Measurements from ENCODE around the gene HDDC3.

Gene HDDC3, protein sequence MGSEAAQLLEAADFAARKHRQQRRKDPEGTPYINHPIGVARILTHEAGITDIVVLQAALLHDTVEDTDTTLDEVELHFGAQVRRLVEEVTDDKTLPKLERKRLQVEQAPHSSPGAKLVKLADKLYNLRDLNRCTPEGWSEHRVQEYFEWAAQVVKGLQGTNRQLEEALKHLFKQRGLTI

DNA sequence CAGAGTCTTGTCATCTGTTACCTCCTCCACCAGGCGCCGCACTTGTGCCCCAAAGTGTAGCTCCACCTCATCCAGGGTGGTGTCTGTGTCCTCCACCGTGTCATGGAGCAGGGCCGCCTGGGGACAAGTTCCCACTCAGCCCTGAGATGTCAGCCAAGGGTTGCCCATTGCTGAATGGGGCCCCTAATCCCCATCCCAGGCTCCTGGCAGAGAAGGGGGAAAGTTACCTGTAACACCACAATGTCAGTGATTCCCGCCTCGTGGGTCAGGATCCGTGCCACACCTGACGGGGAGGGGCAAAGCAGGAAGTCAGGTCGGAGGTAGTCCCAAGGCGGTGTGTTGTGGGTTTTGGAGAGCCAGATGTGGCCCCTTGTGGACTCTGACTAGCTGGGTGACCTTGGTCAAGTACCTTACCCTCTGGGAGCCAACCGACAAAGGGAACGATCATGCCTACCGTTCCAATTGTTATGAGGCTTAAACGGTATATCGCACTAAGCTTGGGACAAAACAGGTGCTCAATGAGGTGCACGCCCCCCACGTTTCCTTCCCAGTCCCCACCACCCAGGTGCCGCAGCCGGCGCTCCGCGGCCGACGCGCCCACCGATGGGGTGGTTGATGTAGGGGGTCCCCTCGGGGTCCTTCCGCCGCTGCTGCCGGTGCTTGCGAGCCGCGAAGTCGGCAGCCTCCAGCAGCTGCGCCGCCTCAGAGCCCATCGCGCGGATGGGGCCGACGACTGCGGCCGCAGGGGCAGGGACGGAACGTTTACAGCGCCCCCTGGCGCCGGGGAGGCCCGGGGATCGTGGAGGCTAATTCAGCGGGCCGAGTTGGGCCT, at the start of gene HDDC3:
Gene HDDC3 (minus strand): TSS at position 722 of the 832 bp plus-strand sequence. CDS start 9 bp downstream, at position 713.
- no peaks in the 10 kb centered on the region for H3K27me3 Mint-ChIP-seq
- peaks cover 56% of the 10 kb centered on the region for H3K4me1 Mint-ChIP-seq (ENCODE audit: low read depth)
- peak within 1 kb of the TSS; percentile 99 for H3K4me3 Mint-ChIP-seq
- peak within 1 kb of the TSS; percentile 99 for H3K27ac Mint-ChIP-seq
- no peaks in the 10 kb centered on the region for H3K9me3 Mint-ChIP-seq
- H3K36me3 Mint-ChIP-seq (ENCODE audit: low read depth) = peaks cover 14% of the 10 kb centered on the region

DNA sequence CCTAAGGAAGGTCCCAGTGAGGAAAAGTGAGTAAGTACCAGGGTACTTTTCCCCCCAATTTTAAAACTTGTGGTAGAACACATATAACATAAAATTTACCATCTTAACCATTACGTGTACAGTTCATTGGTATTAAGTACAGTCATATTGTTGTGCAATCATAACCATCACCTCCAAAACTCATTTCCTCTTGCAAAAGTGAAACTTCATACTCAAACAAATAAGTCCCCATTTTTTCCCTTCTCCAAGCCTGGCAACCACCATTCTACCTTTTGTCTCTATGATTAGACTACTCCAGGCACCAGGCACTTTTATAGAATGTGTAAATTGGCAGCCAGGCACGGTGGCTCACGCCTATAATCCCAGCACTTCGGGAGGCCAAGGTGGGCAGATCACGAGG, 49.8 kb upstream of the HDDC3 start:
- no peak overlapping the region for H3K27ac Mint-ChIP-seq
- no peaks in the 10 kb centered on the region for H3K27me3 Mint-ChIP-seq
- H3K36me3 Mint-ChIP-seq (ENCODE audit: low read depth) = peaks cover 72% of the 10 kb centered on the region
- peaks cover 9% of the 10 kb centered on the region for H3K4me1 Mint-ChIP-seq (ENCODE audit: low read depth)
- H3K4me3 Mint-ChIP-seq = no peak overlapping the region
- H3K9me3 Mint-ChIP-seq = no peaks in the 10 kb centered on the region

DNA sequence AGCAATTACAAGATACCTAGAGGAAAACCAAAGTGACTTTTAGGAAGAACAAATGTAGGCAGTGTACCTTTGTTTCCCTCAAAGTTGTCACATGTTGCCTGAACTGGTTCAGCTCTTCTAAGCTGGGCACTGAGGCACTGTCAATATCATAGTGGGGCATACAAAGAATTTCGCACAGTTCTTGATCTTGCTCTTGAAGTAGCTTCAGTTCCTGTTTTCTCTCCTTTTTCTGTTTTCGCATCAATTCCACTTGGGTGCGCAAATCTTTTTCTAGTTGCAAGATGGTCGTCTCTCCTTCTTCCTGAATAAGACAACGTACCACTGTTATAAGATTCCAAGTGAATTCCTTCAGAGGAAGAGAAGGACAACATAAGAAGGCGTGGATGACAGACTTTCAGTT, 49.3 kb upstream of the HDDC3 start:
- Mint-ChIP-seq H3K36me3 (ENCODE audit: low read depth) (peaks cover 77% of the 10 kb centered on the region), H3K4me3 (no peak overlapping the region), H3K4me1 (ENCODE audit: low read depth) (peaks cover 9% of the 10 kb centered on the region), H3K27ac (no peak overlapping the region), H3K27me3 (no peaks in the 10 kb centered on the region), H3K9me3 (no peaks in the 10 kb centered on the region)

DNA sequence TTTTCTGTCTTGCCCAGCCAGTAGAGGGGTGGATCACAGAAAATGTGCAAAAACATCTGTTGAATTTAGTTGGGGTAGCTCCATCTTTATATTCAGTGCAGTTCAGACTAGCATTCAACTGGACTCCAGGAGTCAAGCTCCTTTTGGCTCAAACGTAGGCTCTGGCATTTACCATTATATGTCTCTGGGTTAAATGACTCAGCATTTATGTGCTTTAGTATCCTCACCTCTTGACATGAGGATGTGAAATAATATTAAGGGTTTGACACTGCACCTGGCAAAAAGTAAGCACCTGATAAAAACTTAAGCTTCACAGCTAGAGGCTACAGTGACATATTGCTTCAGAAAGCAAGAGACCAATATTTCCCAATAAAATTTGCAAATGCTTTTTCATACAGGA, 47.2 kb upstream of the HDDC3 start:
- peaks cover 9% of the 10 kb centered on the region for H3K4me1 Mint-ChIP-seq (ENCODE audit: low read depth)
- H3K27ac Mint-ChIP-seq = no peak overlapping the region
- peaks cover 93% of the 10 kb centered on the region for H3K36me3 Mint-ChIP-seq (ENCODE audit: low read depth)
- no peaks in the 10 kb centered on the region for H3K27me3 Mint-ChIP-seq
- no peaks in the 10 kb centered on the region for H3K9me3 Mint-ChIP-seq
- H3K4me3 Mint-ChIP-seq = no peak overlapping the region

DNA sequence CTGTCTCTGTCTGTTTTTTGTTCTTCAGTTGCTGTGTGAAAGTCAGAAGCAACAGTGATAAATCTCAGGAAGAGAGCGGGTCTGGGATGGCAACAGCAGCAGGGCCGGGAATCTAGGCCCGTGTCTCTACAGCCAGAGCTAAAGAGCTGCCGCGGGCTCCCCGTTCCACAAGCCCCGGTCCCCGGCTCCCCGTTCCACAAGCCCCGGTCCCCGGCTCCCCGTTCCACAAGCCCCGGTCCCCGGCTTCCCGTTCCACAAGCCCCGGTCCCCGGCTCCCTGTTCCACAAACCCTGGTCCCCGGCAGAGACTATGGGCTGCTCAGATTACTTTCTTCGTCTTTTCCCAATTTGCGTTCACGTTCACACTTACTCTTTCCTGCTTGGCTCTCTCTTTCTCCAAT, 41.9 kb upstream of the HDDC3 start:
- Mint-ChIP-seq H3K4me3 (no peak overlapping the region), H3K27ac (no peak overlapping the region), H3K9me3 (no peaks in the 10 kb centered on the region), H3K36me3 (ENCODE audit: low read depth) (peaks cover 71% of the 10 kb centered on the region), H3K27me3 (no peaks in the 10 kb centered on the region), H3K4me1 (ENCODE audit: low read depth) (no peaks in the 10 kb centered on the region)

DNA sequence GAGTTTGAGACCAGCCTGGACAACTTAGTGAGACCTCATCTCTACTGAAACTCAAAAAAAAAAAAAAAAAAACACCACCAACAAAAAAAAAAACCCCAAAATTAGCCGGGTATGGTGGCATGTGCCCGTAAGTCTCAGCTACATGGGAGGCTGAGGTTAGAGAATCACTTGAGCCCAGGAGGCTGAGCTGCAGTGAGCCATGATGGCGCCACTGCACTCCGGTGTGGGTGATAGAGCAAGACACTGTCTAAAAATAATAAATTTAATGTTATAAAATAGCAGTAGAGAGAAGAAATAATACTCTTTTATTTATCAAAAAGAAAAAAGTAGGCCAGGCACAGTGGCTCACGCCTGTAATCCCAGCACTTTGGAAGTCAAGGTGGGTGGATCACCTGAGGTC, 39.8 kb upstream of the HDDC3 start:
- Mint-ChIP-seq H3K4me1 (ENCODE audit: low read depth) (no peaks in the 10 kb centered on the region), H3K36me3 (ENCODE audit: low read depth) (peaks cover 74% of the 10 kb centered on the region)

DNA sequence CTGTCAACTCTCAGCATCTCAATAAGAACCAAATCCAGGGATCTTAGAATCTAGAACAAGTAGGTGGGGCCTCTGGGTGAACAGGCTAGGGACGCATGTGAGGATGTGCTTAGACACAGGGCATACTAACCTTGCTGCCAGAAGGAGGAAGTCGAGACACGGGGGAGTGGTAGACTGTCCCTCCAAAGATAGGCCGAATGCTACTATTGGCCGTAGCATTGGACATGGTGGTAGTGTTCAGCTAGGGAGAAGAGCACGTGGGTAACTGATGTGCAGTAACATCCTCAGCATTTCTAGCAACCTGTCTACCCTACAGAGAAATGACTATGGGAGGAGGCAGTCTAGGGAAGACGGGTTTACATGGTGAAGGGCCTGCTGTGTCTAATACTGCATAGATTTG, 37.9 kb upstream of the HDDC3 start:
- no peaks in the 10 kb centered on the region for H3K27me3 Mint-ChIP-seq
- H3K4me3 Mint-ChIP-seq = no peak overlapping the region
- no peak overlapping the region for H3K27ac Mint-ChIP-seq
- H3K4me1 Mint-ChIP-seq (ENCODE audit: low read depth) = no peaks in the 10 kb centered on the region
- H3K36me3 Mint-ChIP-seq (ENCODE audit: low read depth) = peaks cover 72% of the 10 kb centered on the region
- H3K9me3 Mint-ChIP-seq = no peaks in the 10 kb centered on the region

More for the DNA sequence above, 39.8 kb upstream of the HDDC3 start:
- no peak overlapping the region for H3K27ac Mint-ChIP-seq
- no peak overlapping the region for H3K4me3 Mint-ChIP-seq
- no peaks in the 10 kb centered on the region for H3K9me3 Mint-ChIP-seq
- no peaks in the 10 kb centered on the region for H3K27me3 Mint-ChIP-seq

DNA sequence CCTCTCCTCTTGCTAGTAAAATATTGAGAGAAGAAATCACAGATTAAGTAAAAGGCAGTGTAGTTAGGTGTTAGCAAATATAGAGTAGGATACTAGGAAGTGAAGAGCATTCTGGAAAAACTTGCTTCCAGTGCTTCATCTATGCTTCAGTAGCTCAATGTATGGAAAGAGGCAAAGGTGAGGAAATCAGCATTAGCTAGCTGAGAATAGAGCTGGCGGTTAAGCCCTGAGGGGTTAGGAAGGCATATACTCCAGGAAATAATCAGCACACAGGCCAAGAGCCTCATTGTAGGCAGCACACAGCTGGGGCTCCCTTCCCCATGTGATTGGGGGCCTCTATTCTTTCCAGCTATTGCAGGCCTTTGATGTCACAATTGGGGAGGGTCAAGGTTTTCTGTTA, 36.1 kb upstream of the HDDC3 start:
- no peaks in the 10 kb centered on the region for H3K27me3 Mint-ChIP-seq
- peaks cover 67% of the 10 kb centered on the region for H3K36me3 Mint-ChIP-seq (ENCODE audit: low read depth)
- H3K4me3 Mint-ChIP-seq = no peak overlapping the region
- H3K9me3 Mint-ChIP-seq = no peaks in the 10 kb centered on the region
- no peaks in the 10 kb centered on the region for H3K4me1 Mint-ChIP-seq (ENCODE audit: low read depth)
- H3K27ac Mint-ChIP-seq = no peak overlapping the region

DNA sequence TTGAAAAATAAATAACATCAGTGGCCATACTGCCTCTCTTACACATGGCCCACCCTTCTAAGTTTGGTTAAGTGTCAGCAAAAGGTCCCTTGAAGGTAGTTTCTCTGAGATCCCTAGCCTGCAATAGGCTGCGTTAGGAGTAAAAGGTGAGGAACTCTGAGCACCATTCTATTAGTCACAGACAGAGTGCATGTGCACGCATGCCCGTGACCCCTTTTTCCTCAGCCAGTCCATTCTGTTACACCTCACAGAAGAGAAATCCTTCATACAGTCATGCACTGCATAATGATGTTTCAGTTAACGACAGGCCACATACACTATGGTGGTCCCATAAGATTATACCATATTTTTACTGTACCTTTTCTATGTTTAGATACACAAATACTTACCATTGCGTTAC, 34.9 kb upstream of the HDDC3 start:
- H3K4me3 Mint-ChIP-seq = no peak overlapping the region
- no peaks in the 10 kb centered on the region for H3K4me1 Mint-ChIP-seq (ENCODE audit: low read depth)
- H3K36me3 Mint-ChIP-seq (ENCODE audit: low read depth) = peaks cover 76% of the 10 kb centered on the region
- no peaks in the 10 kb centered on the region for H3K27me3 Mint-ChIP-seq
- H3K27ac Mint-ChIP-seq = no peak overlapping the region
- H3K9me3 Mint-ChIP-seq = no peaks in the 10 kb centered on the region

DNA sequence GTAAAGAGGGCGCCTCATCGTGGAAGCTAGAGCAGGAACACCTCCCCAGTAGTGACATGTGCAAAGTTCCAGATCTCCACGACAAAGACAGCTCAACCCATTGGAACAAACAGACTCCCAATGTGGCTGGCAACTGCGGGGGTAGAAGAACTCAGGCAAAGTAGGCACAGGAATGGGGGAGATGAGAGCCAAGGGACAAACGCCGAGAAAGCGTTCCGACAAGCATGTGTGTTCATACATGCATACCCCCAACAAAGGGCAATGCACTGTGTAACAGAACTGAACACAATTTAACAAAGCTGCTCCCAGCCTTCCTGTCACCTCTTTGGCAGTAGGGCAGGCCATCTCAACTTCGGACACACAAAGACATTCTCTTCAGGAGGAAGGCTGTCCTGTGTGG, 33.9 kb upstream of the HDDC3 start:
- H3K9me3 Mint-ChIP-seq = no peaks in the 10 kb centered on the region
- peaks cover 86% of the 10 kb centered on the region for H3K36me3 Mint-ChIP-seq (ENCODE audit: low read depth)
- H3K4me3 Mint-ChIP-seq = no peak overlapping the region
- no peaks in the 10 kb centered on the region for H3K27me3 Mint-ChIP-seq
- H3K4me1 Mint-ChIP-seq (ENCODE audit: low read depth) = no peaks in the 10 kb centered on the region
- H3K27ac Mint-ChIP-seq = no peak overlapping the region

DNA sequence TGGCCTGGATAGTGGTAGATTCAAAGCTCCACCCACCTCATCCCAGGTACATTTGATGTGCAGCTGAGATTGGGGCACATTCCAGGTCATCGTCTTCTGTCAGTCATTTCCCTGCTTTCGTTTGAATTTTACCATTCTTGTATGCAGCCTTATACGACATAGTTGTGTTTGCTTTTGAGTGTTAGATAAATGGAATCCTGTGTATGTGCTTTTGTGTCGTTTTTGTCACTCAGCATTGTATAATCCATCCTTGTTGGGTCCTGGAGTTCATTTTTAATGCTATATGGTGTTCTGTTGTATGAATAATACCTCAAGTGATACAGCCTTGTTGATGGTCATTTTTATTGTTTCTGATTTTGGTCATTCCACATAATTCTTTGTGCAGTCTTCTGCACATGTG, 29.7 kb upstream of the HDDC3 start:
- Mint-ChIP-seq H3K27ac (no peak overlapping the region), H3K9me3 (no peaks in the 10 kb centered on the region), H3K36me3 (ENCODE audit: low read depth) (peaks cover 66% of the 10 kb centered on the region), H3K4me1 (ENCODE audit: low read depth) (peaks cover 4% of the 10 kb centered on the region), H3K27me3 (no peaks in the 10 kb centered on the region), H3K4me3 (no peak overlapping the region)

DNA sequence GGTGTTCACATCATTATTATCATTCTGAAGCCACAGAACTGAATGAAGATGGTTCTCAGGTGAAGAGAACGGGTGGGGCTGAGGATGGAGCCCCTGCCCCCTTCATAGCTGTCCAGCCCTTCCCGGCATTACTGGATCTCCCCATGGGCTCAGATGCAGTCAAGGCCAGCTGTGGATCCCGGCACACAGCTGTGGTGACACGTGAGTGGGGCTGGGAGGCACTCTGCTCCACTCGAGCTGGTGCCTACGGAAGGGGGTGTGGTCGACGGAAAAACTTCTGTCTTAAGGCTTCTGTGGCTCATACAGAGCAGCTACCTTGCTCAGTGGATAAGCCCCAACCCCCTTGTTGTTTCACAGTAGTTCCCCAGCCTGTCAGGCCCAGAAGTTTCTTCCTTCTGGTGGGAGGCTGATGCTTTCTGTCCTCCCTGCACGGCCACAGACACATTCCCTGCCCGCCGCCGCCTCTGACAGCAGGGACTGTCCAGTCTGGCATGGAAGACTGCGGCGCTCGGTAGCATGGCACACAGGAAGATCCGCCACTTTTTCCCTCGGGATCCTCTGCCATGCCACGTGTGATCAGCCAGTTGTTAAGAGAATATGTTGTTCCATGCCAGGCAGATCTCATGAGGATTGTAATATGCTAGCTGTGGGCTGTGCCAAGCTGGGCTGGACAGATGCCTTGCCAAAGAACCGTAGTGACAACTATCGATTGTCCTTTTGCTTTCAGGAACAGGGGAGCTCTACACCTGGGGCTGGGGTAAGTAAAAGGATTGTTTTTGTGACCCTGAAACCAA, 28.1 kb upstream of the HDDC3 start:
- Mint-ChIP-seq H3K4me3 (no peak overlapping the region), H3K4me1 (ENCODE audit: low read depth) (peaks cover 12% of the 10 kb centered on the region), H3K36me3 (ENCODE audit: low read depth) (peaks cover 55% of the 10 kb centered on the region), H3K27ac (no peak overlapping the region), H3K27me3 (no peaks in the 10 kb centered on the region), H3K9me3 (no peaks in the 10 kb centered on the region)

DNA sequence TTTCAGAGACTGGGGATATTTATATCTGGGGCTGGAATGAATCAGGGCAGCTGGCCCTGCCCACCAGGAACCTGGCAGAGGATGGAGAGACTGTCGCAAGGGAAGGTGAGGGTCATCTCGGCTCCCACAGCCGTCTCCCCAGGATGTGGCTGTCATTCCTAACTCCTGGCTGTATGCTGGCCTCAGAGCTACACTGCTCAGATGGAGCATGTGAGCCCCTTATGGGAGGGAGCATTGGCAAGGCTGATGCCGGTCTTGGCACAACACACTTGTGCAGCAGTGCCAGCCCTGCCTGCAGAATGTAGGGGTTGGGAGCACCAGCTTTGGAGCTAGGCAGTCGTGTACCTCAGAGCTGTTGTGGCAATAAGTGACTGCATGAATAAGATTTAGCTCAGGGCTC, 27.5 kb upstream of the HDDC3 start:
- Mint-ChIP-seq H3K27ac (no peak overlapping the region), H3K9me3 (no peaks in the 10 kb centered on the region), H3K36me3 (ENCODE audit: low read depth) (peaks cover 50% of the 10 kb centered on the region), H3K4me1 (ENCODE audit: low read depth) (peaks cover 12% of the 10 kb centered on the region), H3K27me3 (no peaks in the 10 kb centered on the region), H3K4me3 (no peak overlapping the region)

DNA sequence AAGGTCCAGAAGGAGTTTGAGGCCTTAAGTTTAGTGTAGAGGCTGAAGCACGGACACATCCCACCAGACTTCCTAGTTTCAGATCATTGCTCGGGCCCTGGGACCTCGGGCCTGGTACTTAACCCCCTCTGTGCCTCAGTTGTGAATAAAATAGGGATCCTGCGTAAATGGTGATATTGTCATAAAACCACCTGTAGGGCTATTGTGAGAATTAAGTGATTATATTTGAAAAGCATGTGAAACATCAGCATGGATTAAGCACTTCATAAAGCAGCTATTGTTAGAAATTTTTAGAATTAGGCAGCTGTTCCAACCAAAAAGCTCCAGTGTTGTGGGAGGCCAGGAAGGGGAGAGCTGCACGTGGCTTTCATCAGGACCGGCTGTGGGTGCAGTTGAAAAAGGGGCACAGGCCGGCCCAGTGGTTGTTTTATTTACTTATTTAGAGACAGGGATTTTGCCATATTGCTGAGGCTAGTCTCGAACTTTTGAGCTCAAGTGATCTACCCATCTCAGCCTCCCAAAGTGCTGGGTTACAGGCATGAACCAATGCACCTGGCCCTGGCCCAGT, 26.8 kb upstream of the HDDC3 start:
- Mint-ChIP-seq H3K4me1 (ENCODE audit: low read depth) (peaks cover 12% of the 10 kb centered on the region), H3K36me3 (ENCODE audit: low read depth) (peaks cover 46% of the 10 kb centered on the region), H3K27ac (no peak overlapping the region), H3K4me3 (no peak overlapping the region), H3K27me3 (no peaks in the 10 kb centered on the region), H3K9me3 (no peaks in the 10 kb centered on the region)

DNA sequence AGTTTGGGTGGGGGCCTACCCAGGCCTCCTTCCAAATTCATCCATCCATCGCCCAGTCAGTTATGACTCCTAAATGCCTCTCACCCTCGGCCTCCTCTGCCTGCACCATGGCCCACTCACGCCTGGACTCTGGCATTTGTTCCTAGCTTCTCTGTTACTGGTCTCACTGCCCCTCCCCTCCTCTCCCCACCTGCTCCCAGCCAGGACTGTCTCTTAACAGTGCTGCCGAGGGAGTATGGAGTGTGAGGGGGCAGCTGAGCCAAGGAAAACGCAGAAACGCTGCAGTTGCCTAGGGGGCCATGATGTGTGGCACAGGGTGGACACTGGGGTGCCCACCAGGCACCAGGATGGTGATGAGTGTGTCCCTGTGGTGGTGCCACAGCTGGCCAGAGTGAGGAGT, 25.4 kb upstream of the HDDC3 start:
- Mint-ChIP-seq H3K4me1 (ENCODE audit: low read depth) (peaks cover 12% of the 10 kb centered on the region), H3K4me3 (peak overlapping the region; percentile 57), H3K27me3 (no peaks in the 10 kb centered on the region), H3K36me3 (ENCODE audit: low read depth) (peaks cover 46% of the 10 kb centered on the region), H3K27ac (peak overlapping the region; percentile 47), H3K9me3 (no peaks in the 10 kb centered on the region)
